ENCODE data around the gene MRTO4.
"Not testable (repeated sequence)": the region's sequence is repeated elsewhere in the genome, so short reads cannot be mapped to it uniquely, and the experiment has no call there.

MRTO4 gene

GRCh38 chr1:19270343-19270730 is 18.7 kb downstream of the MRTO4 start:
- not testable (repeated sequence) for DNase-seq

GRCh38 chr1:19272064-19272463 is 20.5 kb downstream of the MRTO4 start:
- no peak for DNase-seq

- DNase-seq, result no peak
Observed at GRCh38 chr1:19273106-19273843, 21.7 kb downstream of the MRTO4 start.

- DNase-seq, result not testable (repeated sequence)
Observed at GRCh38 chr1:19273844-19274531, 22.4 kb downstream of the MRTO4 start.

- DNase-seq, result no peak
Observed at GRCh38 chr1:19274636-19275035, 23.0 kb downstream of the MRTO4 start.

GRCh38 chr1:19283891-19284290 is 32.3 kb downstream of the MRTO4 start:
- no peak for DNase-seq

- DNase-seq, result no peak
Observed at GRCh38 chr1:19284881-19285280, 33.3 kb downstream of the MRTO4 start.

GRCh38 chr1:19285366-19285765 is 33.8 kb downstream of the MRTO4 start:
- DNase-seq, result not testable (repeated sequence)

- not testable (repeated sequence) for DNase-seq
Observed at GRCh38 chr1:19285807-19286206, 34.2 kb downstream of the MRTO4 start.

- DNase-seq, result no peak
Observed at GRCh38 chr1:19287436-19288185, 36.0 kb downstream of the MRTO4 start.

GRCh38 chr1:19288324-19289241 is 37.0 kb downstream of the MRTO4 start, which contains the start of gene AKR7A3:
Gene AKR7A3, minus strand, starts transcription at chr1:19288770. Its CDS starts 61 bp downstream, at chr1:19288709.
- DNase-seq, result not testable (repeated sequence)

GRCh38 chr1:19289244-19289643 is 37.6 kb downstream of the MRTO4 start:
- no peak for DNase-seq

GRCh38 chr1:19294638-19295037 is 43.0 kb downstream of the MRTO4 start:
- DNase-seq, result no peak

- DNase-seq, result no peak
Observed at GRCh38 chr1:19300211-19300610, 48.6 kb downstream of the MRTO4 start.

GRCh38 chr1:19304081-19304480 is 52.5 kb downstream of the MRTO4 start:
- not testable (repeated sequence) for DNase-seq

GRCh38 chr1:19305880-19306279 is 54.3 kb downstream of the MRTO4 start:
- no peak for DNase-seq

- no peak for DNase-seq
Observed at GRCh38 chr1:19306941-19307340, 55.3 kb downstream of the MRTO4 start.

GRCh38 chr1:19307794-19308508 is 56.3 kb downstream of the MRTO4 start:
- DNase-seq, result no peak

GRCh38 chr1:19308509-19308907 is 56.9 kb downstream of the MRTO4 start:
- no peak for DNase-seq

GRCh38 chr1:19309123-19309813 is 57.7 kb downstream of the MRTO4 start:
- DNase-seq, result peak; percentile 62

Measured in fibroblast of skin of abdomen (primary cell).